Lower leg skin (tissue), 4 donors: ENCODE results near the gene NRSN2. TPM values are rescaled to one million over a fixed set of nuclear protein-coding genes. Genes with fewer than 3 reads are reported as not detected.

Source experiments
- DNase-seq, 2 donors: peaks; one replicate each; pipeline ENCODE4 v3.0.0-alpha.2; 2019; ENCODE audit warnings: low spot score in 2 of 2
- H3K4me3 ChIP-seq: fragments of 200-600 bp; sonication (generic); 2 replicates; pipeline ENCODE4 v1.5.1; 2017; ENCODE audit warnings: mild to moderate bottlenecking, low read depth; ENCODE audit not compliant: poor library complexity, severe bottlenecking
- POLR2A ChIP-seq, 2 donors: fragments of 450-650 bp; IDR thresholded peaks; one replicate each; pipeline ENCODE4 v1.6.1; 2016 to 2017; ENCODE audit warnings: antibody characterized with exemption in 2 of 2, mild to moderate bottlenecking in 1 of 2, moderate library complexity in 1 of 2
- WGBS, 2 donors: methylation state at CpG; one replicate each; pipeline ENCODE4 v1.1.5; 2018; 5-methylcytosine and 5-hydroxymethylcytosine counted together
- intact Hi-C: fragments of 100-400 bp; cut with DNase I; formaldehyde crosslinking; loops from one replicate; pipeline ENCODE4 v1.15.0; 2023; ENCODE audit warnings: low total_unique reads
- total RNA-seq, 4 donors: library from RNA; depleted of rRNA; stranded (reverse); fragments of >200 nt; gene quantifications; one replicate each; pipeline ENCODE4 v1.1.0, GENCODE V29; 2016
- TF ChIP-seq, protein P1 (sequence below), 3 donors: fragments of 450-650 bp; IDR thresholded peaks; one replicate each; pipeline ENCODE4 v1.5.1; 2016; ENCODE audit warnings: antibody characterized with exemption in 3 of 3, mild to moderate bottlenecking in 3 of 3, moderate library complexity in 2 of 3

NRSN2 gene
- total RNA-seq, result 10 to 100 TPM in 2 of 4 donors, 1 to 10 TPM in 2; 4.4 to 16.6 (median 9.9) TPM

GRCh38 chr20:346640-347316 lies at the start of gene NRSN2:
Gene NRSN2 (plus strand): TSS chr20:347111. CDS start chr20:349644, 2,533 bp downstream.
- peak within 1 kb of the TSS; percentile 61 for H3K4me3 ChIP-seq
- TF ChIP-seq POLR2A (IDR thresholded peaks at IDR 0.05), result no peak
- TF ChIP-seq, protein P1, sequence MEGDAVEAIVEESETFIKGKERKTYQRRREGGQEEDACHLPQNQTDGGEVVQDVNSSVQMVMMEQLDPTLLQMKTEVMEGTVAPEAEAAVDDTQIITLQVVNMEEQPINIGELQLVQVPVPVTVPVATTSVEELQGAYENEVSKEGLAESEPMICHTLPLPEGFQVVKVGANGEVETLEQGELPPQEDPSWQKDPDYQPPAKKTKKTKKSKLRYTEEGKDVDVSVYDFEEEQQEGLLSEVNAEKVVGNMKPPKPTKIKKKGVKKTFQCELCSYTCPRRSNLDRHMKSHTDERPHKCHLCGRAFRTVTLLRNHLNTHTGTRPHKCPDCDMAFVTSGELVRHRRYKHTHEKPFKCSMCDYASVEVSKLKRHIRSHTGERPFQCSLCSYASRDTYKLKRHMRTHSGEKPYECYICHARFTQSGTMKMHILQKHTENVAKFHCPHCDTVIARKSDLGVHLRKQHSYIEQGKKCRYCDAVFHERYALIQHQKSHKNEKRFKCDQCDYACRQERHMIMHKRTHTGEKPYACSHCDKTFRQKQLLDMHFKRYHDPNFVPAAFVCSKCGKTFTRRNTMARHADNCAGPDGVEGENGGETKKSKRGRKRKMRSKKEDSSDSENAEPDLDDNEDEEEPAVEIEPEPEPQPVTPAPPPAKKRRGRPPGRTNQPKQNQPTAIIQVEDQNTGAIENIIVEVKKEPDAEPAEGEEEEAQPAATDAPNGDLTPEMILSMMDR (IDR thresholded peaks at IDR 0.05), result no peak
- 1 to 2% methylated on average over 30 to 32 of the region's 50 CpGs for WGBS, 2 donors
- peak; percentile 40 to 92 for DNase-seq
- intact Hi-C loops, result no loop called here

GRCh38 chr20:297925-298775 lies 48.8 kb upstream of the NRSN2 start:
- peak; percentile 56 to 92 for DNase-seq
- WGBS, 2 donors, result 0% methylated on average over 53 to 69 of the region's 75 CpGs
- H3K4me3 ChIP-seq, result peak overlapping the region; percentile 81
- intact Hi-C loops, result no loop called here
- TF ChIP-seq, protein P1 (IDR thresholded peaks at IDR 0.05), result no peak
- TF ChIP-seq POLR2A (IDR thresholded peaks at IDR 0.05), result no peak

- no peak for TF ChIP-seq POLR2A (IDR thresholded peaks at IDR 0.05)
- H3K4me3 ChIP-seq, result peak overlapping the region; percentile 81
- intact Hi-C loops, result no loop called here
- no peak for DNase-seq
- 6 to 12% methylated on average over 15 of the region's 15 CpGs for WGBS, 2 donors
These were observed 48.0 kb upstream of the NRSN2 start for GRCh38 chr20:298776-299391.

DNA sequence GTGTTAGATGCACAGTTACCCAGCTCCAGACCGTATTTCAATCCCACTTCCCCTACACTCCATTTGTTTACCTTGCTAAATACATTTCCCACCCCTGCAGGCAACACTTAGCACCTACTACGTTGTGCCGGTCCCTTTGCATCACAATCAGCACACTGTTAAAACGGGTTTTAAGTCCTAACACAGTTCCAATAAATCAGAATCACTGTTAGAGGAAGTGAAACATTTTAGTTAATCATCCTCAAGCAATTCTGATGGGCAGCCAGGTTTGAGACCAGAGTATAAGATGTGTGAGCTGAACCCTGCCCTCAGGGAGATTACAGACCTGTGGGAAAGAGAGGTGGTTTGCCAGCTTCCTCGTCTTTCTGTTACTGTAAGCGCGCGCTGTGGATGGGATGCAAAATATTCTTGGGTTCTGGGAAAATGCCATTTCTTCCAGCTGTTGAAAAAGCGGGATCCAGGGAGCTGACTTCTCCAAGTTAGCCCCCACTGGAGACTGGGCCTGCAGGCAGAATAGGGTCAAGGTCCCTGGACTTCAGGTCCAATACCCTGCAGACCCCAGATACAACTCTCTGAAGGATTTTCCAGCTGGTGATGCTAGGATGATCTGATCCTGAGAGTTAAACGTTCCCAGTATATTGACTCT lies 46.4 kb upstream of the NRSN2 start:
- intact Hi-C loops, result no loop called here
- 39 to 43% methylated on average over 10 of the region's 10 CpGs for WGBS, 2 donors

GRCh38 chr20:301886-302848 lies 44.7 kb upstream of the NRSN2 start:
- DNase-seq, result no peak
- TF ChIP-seq POLR2A (IDR thresholded peaks at IDR 0.05), result no peak
- intact Hi-C loops, result no loop called here
- no peak overlapping the region for H3K4me3 ChIP-seq
- 50% methylated on average over 13 of the region's 13 CpGs for WGBS, 2 donors

More for the DNA sequence above, 46.4 kb upstream of the NRSN2 start:
- H3K4me3 ChIP-seq, result no peak overlapping the region
- no peak for DNase-seq
- no peak for TF ChIP-seq POLR2A (IDR thresholded peaks at IDR 0.05)
- TF ChIP-seq, protein P1 (IDR thresholded peaks at IDR 0.05), result no peak

- TF ChIP-seq, protein P1 (IDR thresholded peaks at IDR 0.05), result no peak
- no peak for TF ChIP-seq POLR2A (IDR thresholded peaks at IDR 0.05)
- WGBS, 2 donors, result 69 to 73% methylated on average over 11 of the region's 11 CpGs
- no peak overlapping the region for H3K4me3 ChIP-seq
- DNase-seq, result no peak
- intact Hi-C loops, result no loop called here
These were observed 41.2 kb upstream of the NRSN2 start for GRCh38 chr20:305745-306144.
